Ramos (cell line): ENCODE results near the gene CPNE1.

Source experiments
- in situ Hi-C: fragments of 300-500 bp; cut with MboI; formaldehyde crosslinking; loops from one replicate; pipeline ENCODE4 v1.14.3; 2022; ENCODE audit warnings: low sequenced_read_pairs; ENCODE audit not compliant: unreplicated experiment

CPNE1 gene

GRCh38 chr20:35601990-35602389 lies 62.7 kb downstream of the CPNE1 start:
- in situ Hi-C loops, result no loop called here

GRCh38 chr20:35600993-35601973 lies 63.4 kb downstream of the CPNE1 start:
- in situ Hi-C loops, result no loop called here

- in situ Hi-C loops, result no loop called here
These were observed 64.3 kb downstream of the CPNE1 start for GRCh38 chr20:35600176-35600992.

- in situ Hi-C loops, result no loop called here
These were observed 65.0 kb downstream of the CPNE1 start for GRCh38 chr20:35599776-35600120.

GRCh38 chr20:35598899-35599775 lies 65.6 kb downstream of the CPNE1 start:
- in situ Hi-C loops, result no loop called here

- in situ Hi-C loops, result no loop called here
These were observed 66.2 kb downstream of the CPNE1 start for GRCh38 chr20:35598476-35598875.

- in situ Hi-C loops, result no loop called here
These were observed 67.5 kb downstream of the CPNE1 start for GRCh38 chr20:35597186-35597585.

GRCh38 chr20:35595901-35596300 lies 68.8 kb downstream of the CPNE1 start:
- in situ Hi-C loops, result no loop called here

GRCh38 chr20:35595456-35595855 lies 69.2 kb downstream of the CPNE1 start:
- in situ Hi-C loops, result no loop called here

- in situ Hi-C loops, result no loop called here
These were observed 72.2 kb downstream of the CPNE1 start for GRCh38 chr20:35592339-35592974.

- in situ Hi-C loops, result no loop called here
These were observed 76.3 kb downstream of the CPNE1 start for GRCh38 chr20:35588397-35588796.

GRCh38 chr20:35587436-35587835 lies 77.3 kb downstream of the CPNE1 start:
- in situ Hi-C loops, result no loop called here

GRCh38 chr20:35586751-35587425 lies 77.8 kb downstream of the CPNE1 start:
- in situ Hi-C loops, result no loop called here

GRCh38 chr20:35583636-35584560 lies 80.8 kb downstream of the CPNE1 start:
- in situ Hi-C loops, result no loop called here

GRCh38 chr20:35582741-35583404 lies 81.8 kb downstream of the CPNE1 start:
- in situ Hi-C loops, result no loop called here

GRCh38 chr20:35582131-35582530 lies 82.6 kb downstream of the CPNE1 start:
- in situ Hi-C loops, result no loop called here

GRCh38 chr20:35579196-35579595 lies 85.5 kb downstream of the CPNE1 start:
- in situ Hi-C loops, result no loop called here

- in situ Hi-C loops, result no loop called here
These were observed 86.2 kb downstream of the CPNE1 start for GRCh38 chr20:35578469-35578868.
